Endothelial cell of umbilical vein (primary cell): ENCODE measurements around the gene COL4A1. TPM values are rescaled to one million over a fixed set of nuclear protein-coding genes. Genes with fewer than 3 reads are reported as not detected.

Source experiments
- BruUV-seq: library from RNA; stranded (reverse); fragments of 400-500 nt; replicated peaks from 2 replicates; lab custom pipeline; 2021; lab: Mats Ljungman, UMichigan
- CTCF ChIA-PET: fragments of 300-600, 350-600 bp; sonication (Branson Sonifier 250); formaldehyde crosslinking; loops from one replicate; lab custom pipeline; 2021; ENCODE audit warnings: antibody characterized with exemption, inconsistent platforms; lab: Charles Lee
- POLR2A ChIA-PET: fragments of 300-600, 350-600 bp; sonication (Branson Sonifier 250); formaldehyde crosslinking; loops from one replicate; lab custom pipeline; 2021; ENCODE audit warnings: antibody characterized with exemption, inconsistent platforms; lab: Charles Lee
- DNase-seq: peaks from one replicate; pipeline ENCODE4 v3.0.0-alpha.2; 2011; ENCODE audit warnings: low read depth, low spot score
- FAIRE-seq: peaks from 2 replicates; lab custom pipeline; 2011; peaks lifted over from hg19 to GRCh38; lab: Jason Lieb, UNC
- H2AFZ ChIP-seq: 2 replicates; pipeline ENCODE4 v1.6.0; 2012; ENCODE audit warnings: low read depth, low read length, control low read depth, inconsistent platforms
- H3K27ac ChIP-seq: 2 replicates; pipeline ENCODE4 v1.5.1; 2011; ENCODE audit warnings: low read depth, mild to moderate bottlenecking, control low read depth, low read length, moderate library complexity; ENCODE audit not compliant: insufficient read depth
- H3K27me3 ChIP-seq, 2 experiments: 2 replicates each; pipeline versions ENCODE4 v1.6.0 to v1.6.1; 2011; ENCODE audit warnings: low read length in 2 of 2, mixed read lengths in 1 of 2; ENCODE audit not compliant: control insufficient read depth in 2 of 2, insufficient read depth in 2 of 2
- H3K36me3 ChIP-seq, 2 experiments: 2 replicates in 1 of 2; 3 replicates in 1 of 2; pipeline ENCODE4 v1.5.1; 2011; ENCODE audit warnings: low read length in 2 of 2, mild to moderate bottlenecking in 1 of 2, moderate library complexity in 1 of 2; ENCODE audit not compliant: control insufficient read depth in 2 of 2, insufficient read depth in 2 of 2; ENCODE audit errors: extremely low read depth in 1 of 2
- H3K4me1 ChIP-seq: 3 replicates; pipeline ENCODE4 v1.5.1; 2011; ENCODE audit warnings: mild to moderate bottlenecking, low read length; ENCODE audit not compliant: control insufficient read depth, insufficient read depth; ENCODE audit errors: extremely low read depth
- H3K4me2 ChIP-seq: 2 replicates; pipeline ENCODE4 v1.6.1; 2011; ENCODE audit warnings: low read length, control low read depth, mixed read lengths; ENCODE audit not compliant: insufficient read depth
- H3K4me3 ChIP-seq, 3 experiments: fragments of 200-600 bp in 1 of 3; sonication (generic), shearing (Covaris generic) in 1 of 3; replicated peaks in 1 of 3; 2 replicates each; pipeline ENCODE4 v1.5.1; 2011 to 2016; ENCODE audit warnings: control low read depth in 3 of 3, low read length in 3 of 3, mild to moderate bottlenecking in 2 of 3, inconsistent platforms in 1 of 3, low read depth in 1 of 3, moderate library complexity in 1 of 3; ENCODE audit not compliant: insufficient read depth in 1 of 3
- H3K79me2 ChIP-seq: 2 replicates; pipeline ENCODE4 v1.6.0; 2012; ENCODE audit warnings: low read length, inconsistent platforms; ENCODE audit not compliant: control insufficient read depth, insufficient read depth
- H3K9ac ChIP-seq: replicated peaks from 2 replicates; pipeline ENCODE3; 2011; ENCODE audit warnings: low read length, control low read depth; ENCODE audit not compliant: insufficient read depth; ENCODE audit errors: extremely low read depth
- H3K9me1 ChIP-seq: replicated peaks from 3 replicates; pipeline ENCODE4 v1.6.0; 2011; ENCODE audit warnings: mild to moderate bottlenecking, low read length; ENCODE audit not compliant: control insufficient read depth, insufficient read depth; ENCODE audit errors: extremely low read depth
- H3K9me3 ChIP-seq: replicated peaks from 2 replicates; pipeline ENCODE4 v1.5.1; 2012; ENCODE audit warnings: low read length, inconsistent platforms; ENCODE audit not compliant: control insufficient read depth, insufficient read depth
- H4K20me1 ChIP-seq: replicated peaks from 2 replicates; pipeline ENCODE3; 2011; ENCODE audit warnings: mild to moderate bottlenecking, low read length; ENCODE audit not compliant: control insufficient read depth, insufficient read depth; ENCODE audit errors: extremely low read depth
- EZH2 ChIP-seq: IDR thresholded peaks from 2 replicates; pipeline ENCODE4 v1.6.1; 2012; ENCODE audit warnings: borderline replicate concordance, low read depth, mild to moderate bottlenecking, moderate library complexity, low read length, inconsistent platforms; ENCODE audit not compliant: severe bottlenecking
- FOS ChIP-seq: IDR thresholded peaks from 2 replicates; pipeline ENCODE4 v1.6.1; 2011; ENCODE audit warnings: mild to moderate bottlenecking, low read length, moderate library complexity, borderline replicate concordance; ENCODE audit not compliant: insufficient read depth
- GATA2 ChIP-seq: IDR thresholded peaks from 2 replicates; pipeline ENCODE4 v1.7.0; 2011; ENCODE audit warnings: low read depth, mild to moderate bottlenecking, moderate library complexity, mixed read lengths, low read length; ENCODE audit not compliant: insufficient read length, insufficient read depth
- JUN ChIP-seq: IDR thresholded peaks from 2 replicates; pipeline ENCODE4 v1.6.1; 2011; ENCODE audit warnings: borderline replicate concordance, low read depth; ENCODE audit not compliant: insufficient read length, insufficient read depth
- MYC ChIP-seq: IDR thresholded peaks from one replicate; pipeline ENCODE4 v1.6.1; 2011; ENCODE audit warnings: mild to moderate bottlenecking, low read depth, low read length
- POLR2A ChIP-seq: IDR thresholded peaks from 2 replicates; pipeline ENCODE4 v1.6.1; 2012; ENCODE audit warnings: low read depth, mild to moderate bottlenecking, control low read depth, low read length
- POLR2AphosphoS5 ChIP-seq: IDR thresholded peaks from 2 replicates; pipeline ENCODE4 v1.6.1; 2012; ENCODE audit warnings: low read depth, mild to moderate bottlenecking, control low read depth, low read length, moderate library complexity; ENCODE audit not compliant: insufficient read depth
- dilution Hi-C: fragments of 300-500 bp; cut with MboI; formaldehyde crosslinking; loops from one replicate; pipeline ENCODE4 v1.15.0; 2019; ENCODE audit warnings: low sequenced_read_pairs; ENCODE audit not compliant: extremely low pct_ligation_motif_present
- intact Hi-C: fragments of 100-400 bp; cut with micrococcal nuclease; formaldehyde crosslinking; loops from one replicate; pipeline ENCODE4 v1.10.0; 2022
- polyA plus RNA-seq, 4 experiments: library from polyadenylated mRNA; depleted of rRNA in 3 of 4; stranded (reverse) in 3 of 4; unstranded in 1 of 4; fragments of >200 nt; gene quantifications; 2 replicates each; pipeline versions ENCODE4 v1.2.1 to v1.2.3, GENCODE V29; 2011 to 2012; ENCODE audit warnings: missing spikeins in 1 of 4
- total RNA-seq: library from RNA; stranded (reverse); gene quantifications from 2 replicates; pipeline ENCODE4 v1.2.3, GENCODE V29; 2021
- TF ChIP-seq, protein P1 (sequence below), 2 donors: IDR thresholded peaks; 1 replicate in 1 of 2; 2 replicates in 1 of 2; pipeline ENCODE4 v1.5.1; 2011; ENCODE audit warnings: low read length in 2 of 2, mild to moderate bottlenecking in 2 of 2, moderate library complexity in 2 of 2, control low read depth in 1 of 2, inconsistent platforms in 1 of 2, low read depth in 1 of 2; ENCODE audit not compliant: insufficient read depth in 1 of 2; ENCODE audit errors: extremely low read depth in 1 of 2
- TF ChIP-seq, protein P2 (sequence below): IDR thresholded peaks from 2 replicates; pipeline ENCODE4 v1.6.1; 2011; ENCODE audit not compliant: insufficient read depth, insufficient read length

Gene COL4A1
- total and polyA plus RNA-seq, 2 donors (not counting 3 experiments of a cell fraction or from before 2014, with no cell fraction given): 384 to 1,119 TPM

DNA sequence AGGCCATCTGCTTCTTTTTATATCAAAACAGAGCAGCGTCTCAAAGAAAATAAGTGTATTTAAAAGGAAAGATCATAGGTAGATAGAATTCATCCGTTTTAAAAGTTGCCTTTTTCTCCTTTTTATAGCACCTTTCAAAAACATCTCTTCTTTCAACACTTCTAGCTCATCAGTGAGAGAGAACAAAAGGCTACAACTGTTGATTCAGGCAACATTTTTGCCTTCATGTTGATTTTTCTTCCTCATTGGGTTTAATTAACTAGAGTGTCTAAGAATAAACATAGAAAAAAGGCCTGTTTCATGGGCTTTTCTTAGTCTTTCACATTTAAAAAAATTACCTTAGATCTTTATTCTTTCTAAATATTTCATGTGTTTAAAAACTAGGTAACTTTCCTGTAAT lies 13.7 kb upstream of the COL4A1 start:
- dilution Hi-C loops (no loop called here), intact Hi-C loops (loop anchor here (1.0 kb wide), 4 partner anchors 12 to 89 kb away; no protein-coding TSS in a partner anchor)
- Histone ChIP-seq H3K9ac (peak overlapping the region; percentile 85), H3K27me3 (no peaks in the 10 kb centered on the region), H4K20me1 (no peaks in the 10 kb centered on the region), H3K9me1 (no peaks in the 10 kb centered on the region), H3K9me3 (no peaks in the 10 kb centered on the region), H3K4me1 (peaks cover 42% of the 10 kb centered on the region), H3K4me3 (peak overlapping the region in 1 of 3 experiments; percentile 30), H3K36me3 (peaks cover 3 to 8% of the 10 kb centered on the region in 2 experiments), H2AFZ (no peak overlapping the region), H3K79me2 (peaks cover 68% of the 10 kb centered on the region), H3K27ac (peak overlapping the region; percentile 97), H3K4me2 (peak overlapping the region; percentile 44)
- DNase-seq: no peak
- TSS peak; percentile 66 for BruUV-seq
- POLR2A ChIA-PET: no interaction called here
- CTCF ChIA-PET: interaction anchor here (1.4 to 1.5 kb wide), 2 partner anchors 13 to 62 kb away, joined by 3 to 8 read pairs; partner anchors contain the start of genes COL4A1 and COL4A2
- no peak for TF ChIP-seq POLR2A
- no peak for FAIRE-seq

DNA sequence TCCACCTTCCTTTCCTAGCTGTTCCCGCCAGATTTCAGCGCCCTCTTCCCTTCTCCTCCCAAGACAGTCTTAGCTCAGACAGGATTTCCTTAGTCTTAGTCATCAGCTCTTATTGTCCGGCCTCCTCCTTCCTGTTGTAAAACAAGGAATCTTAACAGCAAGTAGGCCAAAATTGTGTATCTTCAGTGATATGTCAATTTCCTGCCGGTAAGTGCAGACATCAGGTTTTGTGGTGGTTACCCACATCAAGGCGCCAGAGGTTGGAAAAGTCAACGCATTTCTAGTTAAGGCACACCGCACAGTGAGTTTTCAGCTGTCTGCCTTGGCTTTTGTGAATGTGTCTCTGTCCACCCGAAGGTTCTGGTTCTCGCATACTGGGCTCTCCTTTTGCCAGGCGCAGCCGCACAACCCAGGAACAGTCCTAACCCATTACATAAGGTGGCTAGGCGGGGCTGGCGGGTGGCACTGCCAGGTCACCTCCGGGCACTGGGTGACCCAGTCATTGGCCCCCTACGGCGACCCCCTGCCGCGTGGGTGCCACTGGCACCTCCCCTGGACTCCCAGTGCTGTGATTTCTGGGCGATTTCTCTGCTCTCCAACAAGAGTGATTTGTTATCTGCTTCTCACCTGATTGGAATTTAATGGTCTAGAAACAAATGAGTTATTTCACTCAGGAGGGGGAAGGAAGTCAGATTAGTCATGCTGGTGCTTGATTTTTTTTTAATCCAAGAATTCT lies 13.0 kb upstream of the COL4A1 start:
- peak overlapping the region; percentile 85 for H3K9ac ChIP-seq
- intact Hi-C loops (loop anchor here (1.0 kb wide), 6 partner anchors 12 to 92 kb away; no protein-coding TSS in a partner anchor), dilution Hi-C loops (no loop called here)
- DNase-seq: peak; percentile 87
- H2AFZ ChIP-seq: no peak overlapping the region
- ChIA-PET POLR2A (interaction anchor here (0.6 to 1.0 kb wide), 3 partner anchors 12 to 28 kb away, joined by 3 to 8 read pairs (median 3); no protein-coding TSS in a partner anchor), CTCF (interaction anchor here (0.8 to 1.5 kb wide), 6 partner anchors 12 to 98 kb away, joined by 3 to 8 read pairs (median 4); partner anchors contain the start of genes COL4A1 and COL4A2)
- peaks cover 36% of the 10 kb centered on the region for H3K4me1 ChIP-seq
- no peaks in the 10 kb centered on the region for H3K9me1 ChIP-seq
- TSS peak; percentile 60 for BruUV-seq
- no peaks in the 10 kb centered on the region for H3K9me3 ChIP-seq
- peaks cover 70% of the 10 kb centered on the region for H3K79me2 ChIP-seq
- no peaks in the 10 kb centered on the region for H3K27me3 ChIP-seq
- peak; percentile 84 for FAIRE-seq
- peak; percentile 80 for TF ChIP-seq POLR2AphosphoS5
- no peak for TF ChIP-seq MYC
- TF ChIP-seq GATA2: peak; percentile 7
- peak; percentile 92 for TF ChIP-seq JUN
- TF ChIP-seq, protein P1, sequence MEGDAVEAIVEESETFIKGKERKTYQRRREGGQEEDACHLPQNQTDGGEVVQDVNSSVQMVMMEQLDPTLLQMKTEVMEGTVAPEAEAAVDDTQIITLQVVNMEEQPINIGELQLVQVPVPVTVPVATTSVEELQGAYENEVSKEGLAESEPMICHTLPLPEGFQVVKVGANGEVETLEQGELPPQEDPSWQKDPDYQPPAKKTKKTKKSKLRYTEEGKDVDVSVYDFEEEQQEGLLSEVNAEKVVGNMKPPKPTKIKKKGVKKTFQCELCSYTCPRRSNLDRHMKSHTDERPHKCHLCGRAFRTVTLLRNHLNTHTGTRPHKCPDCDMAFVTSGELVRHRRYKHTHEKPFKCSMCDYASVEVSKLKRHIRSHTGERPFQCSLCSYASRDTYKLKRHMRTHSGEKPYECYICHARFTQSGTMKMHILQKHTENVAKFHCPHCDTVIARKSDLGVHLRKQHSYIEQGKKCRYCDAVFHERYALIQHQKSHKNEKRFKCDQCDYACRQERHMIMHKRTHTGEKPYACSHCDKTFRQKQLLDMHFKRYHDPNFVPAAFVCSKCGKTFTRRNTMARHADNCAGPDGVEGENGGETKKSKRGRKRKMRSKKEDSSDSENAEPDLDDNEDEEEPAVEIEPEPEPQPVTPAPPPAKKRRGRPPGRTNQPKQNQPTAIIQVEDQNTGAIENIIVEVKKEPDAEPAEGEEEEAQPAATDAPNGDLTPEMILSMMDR (IDR thresholded peaks at IDR 0.05; ENCODE audit: extremely low read depth in 1 of 2, insufficient read depth in 1 of 2, low read depth in 1 of 2, low read length in 2 of 2): no peak
- TF ChIP-seq, protein P2, sequence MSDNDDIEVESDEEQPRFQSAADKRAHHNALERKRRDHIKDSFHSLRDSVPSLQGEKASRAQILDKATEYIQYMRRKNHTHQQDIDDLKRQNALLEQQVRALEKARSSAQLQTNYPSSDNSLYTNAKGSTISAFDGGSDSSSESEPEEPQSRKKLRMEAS: no peak
- TF ChIP-seq FOS: peak; percentile 88
- no peak for TF ChIP-seq EZH2
- peak overlapping the region in 1 of 3 experiments; percentile 30 for H3K4me3 ChIP-seq
- H4K20me1 ChIP-seq: no peaks in the 10 kb centered on the region
- peak overlapping the region; percentile 44 for H3K4me2 ChIP-seq
- H3K36me3 ChIP-seq: peaks cover 3 to 8% of the 10 kb centered on the region in 2 experiments
- peak overlapping the region; percentile 97 for H3K27ac ChIP-seq
